NCI-H524 (cell line): Measurements from ENCODE around the gene CDK6.

Experiments
- DNase-seq, 2 experiments: peaks; one replicate each; lab custom pipeline; 2025; lab: John Stamatoyannopoulos, UW

Gene CDK6

GRCh38 chr7:92826258-92826938 is 10.0 kb downstream of the CDK6 start:
- DNase-seq = no peak

- no peak for DNase-seq
These were observed 11.4 kb downstream of the CDK6 start for GRCh38 chr7:92824901-92825480.

- DNase-seq = no peak
These were observed 11.9 kb downstream of the CDK6 start for GRCh38 chr7:92824450-92824849.

DNA sequence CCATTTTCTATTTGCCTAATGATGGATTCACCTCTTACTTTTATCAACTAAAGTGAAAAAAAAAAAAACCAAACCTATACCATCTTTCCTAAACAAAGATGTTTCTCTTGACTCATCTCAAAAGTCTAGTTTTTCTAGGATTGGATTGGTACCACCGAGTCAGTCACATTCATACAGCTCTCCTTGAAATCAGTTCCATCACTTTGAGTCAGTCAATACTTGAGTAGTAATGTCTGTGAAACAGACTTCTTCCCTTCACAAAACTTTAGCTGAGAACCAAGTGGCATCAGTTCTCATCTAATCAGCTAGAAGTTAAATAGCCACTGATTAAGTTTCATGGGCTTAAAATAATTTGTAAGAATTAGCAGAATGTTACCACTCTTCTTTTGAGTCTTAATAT is 13.3 kb downstream of the CDK6 start:
- DNase-seq = no peak

GRCh38 chr7:92820191-92820590 is 16.2 kb downstream of the CDK6 start:
- DNase-seq = no peak

- no peak for DNase-seq
These were observed 19.0 kb downstream of the CDK6 start for GRCh38 chr7:92817398-92817797.

DNA sequence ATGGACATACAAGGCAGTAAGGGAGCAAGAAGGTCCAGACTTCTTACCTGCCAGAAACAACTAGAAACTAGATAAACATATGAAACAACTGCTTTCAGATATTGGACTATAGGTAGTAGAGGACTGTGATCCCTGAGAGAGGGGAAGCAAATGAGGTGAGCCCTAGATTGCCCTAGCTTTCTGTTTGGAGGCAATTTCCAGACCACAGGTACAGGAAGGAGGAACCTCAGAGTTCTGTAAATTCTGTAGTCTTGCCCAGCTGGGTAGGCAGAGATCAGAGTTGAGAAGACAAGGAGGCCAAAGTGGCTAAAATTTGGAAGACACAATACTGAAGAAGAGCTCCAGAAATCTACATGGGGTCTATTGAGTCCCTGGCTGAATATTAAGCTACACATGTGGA is 21.0 kb downstream of the CDK6 start:
- no peak for DNase-seq

DNA sequence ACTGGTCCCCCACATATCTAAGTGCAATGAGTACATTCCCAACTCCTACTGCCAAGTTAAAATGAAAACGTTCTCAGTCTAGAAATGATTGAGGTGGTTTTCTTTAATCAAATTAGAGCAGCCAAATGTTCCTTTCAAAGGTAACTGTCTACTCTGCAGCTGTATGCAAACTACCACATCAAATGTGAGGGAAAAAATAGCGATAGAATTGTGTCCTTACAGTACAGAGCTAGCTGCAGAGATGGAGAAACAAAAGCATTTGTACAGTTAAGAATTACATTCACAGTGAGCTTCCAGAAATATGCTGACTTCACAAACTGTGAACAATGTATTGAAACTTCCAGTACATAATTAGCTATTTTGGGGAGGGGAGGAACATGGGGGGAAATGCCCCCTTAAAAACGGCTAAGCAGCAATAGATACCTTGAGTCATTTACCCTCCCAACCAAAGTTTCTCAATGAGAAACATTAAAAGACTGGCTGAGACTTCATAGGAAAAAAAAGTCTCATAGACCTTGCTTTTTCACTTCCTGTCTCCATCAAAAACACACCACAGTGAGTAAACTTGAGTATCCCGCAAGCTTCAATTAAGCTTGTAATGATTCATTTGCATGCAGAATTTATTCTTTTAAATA is 22.9 kb downstream of the CDK6 start:
- DNase-seq = no peak

GRCh38 chr7:92811158-92811557 is 25.2 kb downstream of the CDK6 start:
- no peak for DNase-seq

DNA sequence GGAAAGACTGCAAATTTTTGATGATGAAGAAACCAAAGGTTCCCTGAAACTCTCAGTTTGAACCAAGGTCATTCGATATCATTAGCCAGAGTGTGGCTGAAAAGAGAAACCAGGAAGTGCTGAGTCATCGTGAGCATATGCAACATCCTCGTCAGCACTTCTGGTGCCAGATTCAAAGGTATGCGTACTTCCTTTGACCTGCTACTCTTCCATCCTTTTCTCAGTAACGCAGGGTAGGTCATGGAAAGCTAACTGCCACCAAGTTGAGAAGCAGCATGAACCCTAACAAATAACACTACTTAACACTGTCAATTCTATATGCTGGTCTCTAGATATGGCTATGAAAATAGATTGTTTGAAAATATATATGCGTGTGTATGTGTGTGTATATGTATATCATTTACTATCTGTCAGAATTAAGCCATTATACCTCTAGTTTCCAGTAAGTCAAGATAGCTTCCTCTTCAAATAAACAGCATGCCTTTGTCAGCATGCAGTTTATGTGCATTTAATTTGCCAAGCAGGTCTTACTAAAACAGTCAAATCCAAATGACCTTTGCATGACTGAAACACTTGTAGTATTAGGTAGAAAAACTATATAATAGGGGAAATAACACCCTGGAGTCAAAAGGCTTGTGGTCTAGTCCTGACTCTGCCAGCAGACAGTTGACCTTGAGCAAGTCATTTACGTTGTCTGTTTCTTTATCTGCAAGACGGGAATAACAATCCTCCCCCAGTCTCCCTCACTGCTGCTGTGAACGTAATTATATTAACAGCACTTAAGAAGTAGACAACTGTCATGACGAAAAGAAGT is 26.4 kb downstream of the CDK6 start:
- peak in 1 of 2 experiments; percentile 51 for DNase-seq

DNA sequence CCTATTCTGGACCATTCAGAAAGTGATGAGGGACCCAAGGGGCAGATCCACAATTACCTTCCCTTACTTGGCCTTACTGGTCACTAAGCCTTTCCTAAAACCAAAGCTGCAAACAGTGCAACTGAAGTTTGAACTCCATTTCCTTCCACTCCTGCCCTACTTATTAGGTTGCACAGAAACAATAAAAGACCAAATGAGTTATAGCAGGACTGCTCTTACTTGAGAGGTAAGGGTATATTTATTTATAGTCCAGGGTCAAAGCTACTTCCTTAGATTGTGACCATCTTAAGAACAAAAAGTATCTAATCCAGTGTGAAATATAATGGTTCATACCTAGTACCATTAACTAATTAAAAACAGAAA is 27.0 kb downstream of the CDK6 start:
- no peak for DNase-seq

DNA sequence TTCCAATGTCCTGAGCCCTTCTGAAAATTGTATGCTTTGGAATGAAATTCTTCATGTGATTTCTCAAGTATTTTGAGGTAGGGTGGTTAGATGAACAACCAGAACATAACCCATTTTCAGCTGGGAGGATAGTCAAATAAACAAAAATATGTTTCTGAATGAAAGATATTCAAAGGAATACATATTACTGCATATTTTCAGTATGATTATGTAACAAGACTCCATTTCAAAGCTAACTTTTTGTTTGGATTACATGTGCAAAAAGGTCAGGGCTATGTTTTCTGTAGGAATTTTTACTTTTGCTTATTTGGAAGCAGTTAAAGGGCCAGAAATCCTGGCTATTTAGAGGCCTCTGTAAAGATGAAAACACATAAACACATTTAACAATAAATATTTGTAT is 27.7 kb downstream of the CDK6 start:
- no peak for DNase-seq

- no peak for DNase-seq
These were observed 28.4 kb downstream of the CDK6 start for GRCh38 chr7:92808006-92808405.

DNA sequence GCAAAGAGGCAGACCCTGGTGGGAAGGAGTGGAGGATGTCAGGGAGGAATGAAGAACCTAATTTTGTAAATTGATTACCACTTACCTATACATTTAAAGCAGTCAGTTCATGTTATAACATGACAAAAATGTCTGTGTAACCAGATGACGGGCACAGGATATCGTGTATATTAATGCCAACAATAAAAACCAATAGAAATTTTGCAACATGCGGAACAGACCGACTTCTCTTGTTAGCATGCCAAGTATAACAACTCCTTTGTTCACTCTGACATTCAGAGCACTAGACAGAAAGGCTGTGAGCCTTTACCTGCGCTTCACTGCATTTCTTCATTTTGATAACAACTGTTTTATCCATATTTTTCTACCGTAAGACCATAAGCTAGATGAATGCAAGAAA is 29.9 kb downstream of the CDK6 start:
- DNase-seq = no peak

- DNase-seq = no peak
These were observed 34.0 kb downstream of the CDK6 start for GRCh38 chr7:92802406-92802805.

- no peak for DNase-seq
These were observed 36.7 kb downstream of the CDK6 start for GRCh38 chr7:92799446-92800211.

GRCh38 chr7:92798517-92799249 is 37.7 kb downstream of the CDK6 start:
- no peak for DNase-seq

DNA sequence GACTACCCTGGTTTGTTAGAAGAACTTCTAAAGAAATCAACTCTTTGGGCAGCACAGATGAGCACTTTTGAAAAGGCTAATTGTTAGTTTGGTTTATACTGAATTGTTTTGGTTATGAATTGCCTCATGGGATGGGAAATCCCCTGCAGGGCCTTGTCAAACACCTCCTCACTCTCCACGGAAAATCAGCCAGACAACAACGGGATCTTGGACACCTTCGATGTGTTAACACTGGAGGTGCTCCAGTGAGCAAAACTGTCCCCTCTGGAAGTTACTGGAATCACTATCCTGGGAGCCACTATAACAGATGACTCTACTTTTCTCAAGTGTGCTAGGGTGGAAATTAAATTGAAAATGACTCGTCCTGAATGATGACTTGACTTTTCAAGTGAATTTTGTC is 38.7 kb downstream of the CDK6 start:
- peak in 1 of 2 experiments; percentile 18 for DNase-seq

GRCh38 chr7:92797284-92797683 is 39.1 kb downstream of the CDK6 start:
- no peak for DNase-seq

GRCh38 chr7:92794831-92795230 is 41.5 kb downstream of the CDK6 start:
- peak in 1 of 2 experiments; percentile 17 for DNase-seq

DNA sequence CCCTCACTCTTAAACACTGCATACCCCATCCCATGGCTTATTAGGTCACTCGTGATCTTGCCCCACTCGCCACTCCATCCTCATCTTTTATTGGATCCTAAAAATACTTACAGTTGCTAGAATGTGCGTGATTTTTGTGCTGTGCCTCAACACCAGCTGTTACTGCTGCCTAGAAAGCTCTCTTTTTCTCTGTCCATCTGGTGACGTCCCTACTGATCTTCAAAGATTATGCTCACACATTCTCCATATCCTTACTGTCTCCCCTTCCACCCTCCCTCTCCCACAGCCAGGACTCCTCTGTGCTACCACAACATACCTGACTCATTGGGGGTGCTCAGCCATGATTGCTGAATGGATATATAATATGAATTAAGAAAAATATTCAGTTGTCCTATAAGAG is 42.0 kb downstream of the CDK6 start:
- DNase-seq = peak; percentile 67 to 86
